Measurements from ENCODE around the gene FGFRL1. TPM values are rescaled to one million over a fixed set of nuclear protein-coding genes. Genes with fewer than 3 reads are reported as not detected.

FGFRL1 gene
- total and polyA plus RNA-seq, 2 of the 13 experiments (the other 11 are each of a cell fraction or from before 2014, with no cell fraction given) = 19.1 to 30.6 TPM

DNA sequence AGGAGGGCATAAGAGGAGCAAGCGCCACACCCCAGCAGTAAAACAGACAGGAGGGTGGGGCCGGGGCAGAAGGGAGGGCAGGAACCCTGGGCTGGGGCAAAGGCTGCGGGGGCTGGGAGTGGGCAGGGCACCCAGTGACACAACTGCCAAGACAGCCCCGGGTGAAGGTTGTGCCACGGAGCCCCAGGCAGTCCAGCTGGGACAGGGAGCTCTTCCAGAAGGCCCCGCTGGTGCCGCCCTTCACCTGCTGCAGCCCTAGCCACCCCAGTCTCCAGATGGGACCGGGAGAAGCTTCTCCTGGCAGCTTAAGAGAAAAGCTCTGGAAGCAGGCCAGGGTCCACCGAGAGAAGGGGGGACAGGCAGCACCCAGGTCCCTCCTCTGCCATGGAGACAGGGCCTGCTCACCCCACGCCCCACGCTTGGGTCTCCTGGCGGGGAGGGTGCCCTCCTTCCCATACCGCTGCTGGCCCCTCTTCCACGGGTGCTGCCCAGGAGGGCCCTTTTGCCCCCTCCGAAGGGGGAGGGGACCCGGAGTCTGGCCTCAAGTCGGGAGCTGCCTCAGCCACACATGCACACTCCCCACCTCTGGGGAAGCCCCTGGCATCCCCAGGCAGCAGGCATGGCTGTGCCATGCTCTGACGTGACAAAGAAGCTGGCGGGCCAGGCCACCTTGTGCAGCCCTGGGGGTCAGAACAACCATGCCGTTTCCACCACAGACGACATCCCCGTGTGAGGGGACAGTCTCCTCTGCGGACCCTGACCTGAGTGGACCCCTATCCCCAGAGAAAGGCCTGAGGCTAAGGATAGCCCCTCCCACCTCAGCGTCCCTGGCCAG, 39.5 kb upstream of the FGFRL1 start:
- peak overlapping the region; percentile 98 for H3K4me2 ChIP-seq (ENCODE audit: low read depth, low read length)
- no peak overlapping the region for H2AFZ ChIP-seq (ENCODE audit: low read length)
- no peak for DNase-seq (ENCODE audit: low spot score)
- H3K27ac ChIP-seq (ENCODE audit: extremely low read length, insufficient read depth, low read length) = no peak overlapping the region
- no peak for FAIRE-seq
- peak; percentile 1; the same call in 2 of the 3 replicates for ATAC-seq
- H3K4me1 ChIP-seq (ENCODE audit: insufficient read depth, low read length) = peaks cover 15% of the 10 kb centered on the region
- in situ Hi-C loops (cut with HindIII; ENCODE audit: extremely low pct_ligation_motif_present, low pct_unique_long_range_greater_than_20kb) (no loop called here), intact Hi-C loops (cut with micrococcal nuclease; ENCODE audit: unreplicated experiment) (loop anchor here (2.0 kb wide), 1 partner anchor 21 kb away; the partner anchor contains the start of gene SLC26A1)
- no peaks in the 10 kb centered on the region for H3K9me3 ChIP-seq (ENCODE audit: low read length)
- no peaks in the 10 kb centered on the region for H3K79me2 ChIP-seq (ENCODE audit: insufficient read depth, low read length)
- BruUV-seq (replicated peaks) = TSS peak; percentile 53
- H3K4me3 ChIP-seq (replicated peaks in 1 of 3; ENCODE audit: insufficient read depth in 1 of 3, low read depth in 2 of 3, low read length in 3 of 3) = peak overlapping the region; percentile 74 to 87 (median 81); a peak in 4 of 6 replicates
- peaks cover 3% of the 10 kb centered on the region; the same call in 1 of the 2 replicates for H4K20me1 ChIP-seq (ENCODE audit: insufficient read depth, low read length)
- ChIA-PET POLR2A (interaction anchor here (1.0 to 1.4 kb wide), 3 partner anchors 13 to 40 kb away, joined by 3 to 4 read pairs (median 3); partner anchors contain the start of genes GAK, IDUA and TMEM175), CTCF (ENCODE audit: low intra/inter-chr PET ratio, low total read pairs) (no interaction called here)
- no peaks in the 10 kb centered on the region for H3K27me3 ChIP-seq (ENCODE audit: control insufficient read depth in 1 of 2, insufficient read depth in 2 of 2, low read length in 2 of 2)
- peak overlapping the region; percentile 67; the same call in 1 of the 2 replicates for H3K9ac ChIP-seq (ENCODE audit: insufficient read depth, low read depth, low read length)
- H3K36me3 ChIP-seq (replicated peaks in 1 of 2; ENCODE audit: control insufficient read depth in 1 of 2, insufficient read depth in 2 of 2, low read length in 2 of 2) = no peaks in the 10 kb centered on the region
- TF ChIP-seq, protein P1, sequence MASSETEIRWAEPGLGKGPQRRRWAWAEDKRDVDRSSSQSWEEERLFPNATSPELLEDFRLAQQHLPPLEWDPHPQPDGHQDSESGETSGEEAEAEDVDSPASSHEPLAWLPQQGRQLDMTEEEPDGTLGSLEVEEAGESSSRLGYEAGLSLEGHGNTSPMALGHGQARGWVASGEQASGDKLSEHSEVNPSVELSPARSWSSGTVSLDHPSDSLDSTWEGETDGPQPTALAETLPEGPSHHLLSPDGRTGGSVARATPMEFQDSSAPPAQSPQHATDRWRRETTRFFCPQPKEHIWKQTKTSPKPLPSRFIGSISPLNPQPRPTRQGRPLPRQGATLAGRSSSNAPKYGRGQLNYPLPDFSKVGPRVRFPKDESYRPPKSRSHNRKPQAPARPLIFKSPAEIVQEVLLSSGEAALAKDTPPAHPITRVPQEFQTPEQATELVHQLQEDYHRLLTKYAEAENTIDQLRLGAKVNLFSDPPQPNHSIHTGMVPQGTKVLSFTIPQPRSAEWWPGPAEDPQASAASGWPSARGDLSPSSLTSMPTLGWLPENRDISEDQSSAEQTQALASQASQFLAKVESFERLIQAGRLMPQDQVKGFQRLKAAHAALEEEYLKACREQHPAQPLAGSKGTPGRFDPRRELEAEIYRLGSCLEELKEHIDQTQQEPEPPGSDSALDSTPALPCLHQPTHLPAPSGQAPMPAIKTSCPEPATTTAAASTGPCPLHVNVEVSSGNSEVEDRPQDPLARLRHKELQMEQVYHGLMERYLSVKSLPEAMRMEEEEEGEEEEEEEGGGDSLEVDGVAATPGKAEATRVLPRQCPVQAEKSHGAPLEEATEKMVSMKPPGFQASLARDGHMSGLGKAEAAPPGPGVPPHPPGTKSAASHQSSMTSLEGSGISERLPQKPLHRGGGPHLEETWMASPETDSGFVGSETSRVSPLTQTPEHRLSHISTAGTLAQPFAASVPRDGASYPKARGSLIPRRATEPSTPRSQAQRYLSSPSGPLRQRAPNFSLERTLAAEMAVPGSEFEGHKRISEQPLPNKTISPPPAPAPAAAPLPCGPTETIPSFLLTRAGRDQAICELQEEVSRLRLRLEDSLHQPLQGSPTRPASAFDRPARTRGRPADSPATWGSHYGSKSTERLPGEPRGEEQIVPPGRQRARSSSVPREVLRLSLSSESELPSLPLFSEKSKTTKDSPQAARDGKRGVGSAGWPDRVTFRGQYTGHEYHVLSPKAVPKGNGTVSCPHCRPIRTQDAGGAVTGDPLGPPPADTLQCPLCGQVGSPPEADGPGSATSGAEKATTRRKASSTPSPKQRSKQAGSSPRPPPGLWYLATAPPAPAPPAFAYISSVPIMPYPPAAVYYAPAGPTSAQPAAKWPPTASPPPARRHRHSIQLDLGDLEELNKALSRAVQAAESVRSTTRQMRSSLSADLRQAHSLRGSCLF (CRISPR knock-in tag; IDR thresholded peaks at IDR 0.05; ENCODE audit: borderline replicate concordance) = no peak
- TF ChIP-seq HNRNPL (IDR thresholded peaks at IDR 0.05; ENCODE audit: low read depth, low read length) = 0 out of 2 replicates have a peak, but pooled peaks have one; percentile 21
- TF ChIP-seq, protein P2, sequence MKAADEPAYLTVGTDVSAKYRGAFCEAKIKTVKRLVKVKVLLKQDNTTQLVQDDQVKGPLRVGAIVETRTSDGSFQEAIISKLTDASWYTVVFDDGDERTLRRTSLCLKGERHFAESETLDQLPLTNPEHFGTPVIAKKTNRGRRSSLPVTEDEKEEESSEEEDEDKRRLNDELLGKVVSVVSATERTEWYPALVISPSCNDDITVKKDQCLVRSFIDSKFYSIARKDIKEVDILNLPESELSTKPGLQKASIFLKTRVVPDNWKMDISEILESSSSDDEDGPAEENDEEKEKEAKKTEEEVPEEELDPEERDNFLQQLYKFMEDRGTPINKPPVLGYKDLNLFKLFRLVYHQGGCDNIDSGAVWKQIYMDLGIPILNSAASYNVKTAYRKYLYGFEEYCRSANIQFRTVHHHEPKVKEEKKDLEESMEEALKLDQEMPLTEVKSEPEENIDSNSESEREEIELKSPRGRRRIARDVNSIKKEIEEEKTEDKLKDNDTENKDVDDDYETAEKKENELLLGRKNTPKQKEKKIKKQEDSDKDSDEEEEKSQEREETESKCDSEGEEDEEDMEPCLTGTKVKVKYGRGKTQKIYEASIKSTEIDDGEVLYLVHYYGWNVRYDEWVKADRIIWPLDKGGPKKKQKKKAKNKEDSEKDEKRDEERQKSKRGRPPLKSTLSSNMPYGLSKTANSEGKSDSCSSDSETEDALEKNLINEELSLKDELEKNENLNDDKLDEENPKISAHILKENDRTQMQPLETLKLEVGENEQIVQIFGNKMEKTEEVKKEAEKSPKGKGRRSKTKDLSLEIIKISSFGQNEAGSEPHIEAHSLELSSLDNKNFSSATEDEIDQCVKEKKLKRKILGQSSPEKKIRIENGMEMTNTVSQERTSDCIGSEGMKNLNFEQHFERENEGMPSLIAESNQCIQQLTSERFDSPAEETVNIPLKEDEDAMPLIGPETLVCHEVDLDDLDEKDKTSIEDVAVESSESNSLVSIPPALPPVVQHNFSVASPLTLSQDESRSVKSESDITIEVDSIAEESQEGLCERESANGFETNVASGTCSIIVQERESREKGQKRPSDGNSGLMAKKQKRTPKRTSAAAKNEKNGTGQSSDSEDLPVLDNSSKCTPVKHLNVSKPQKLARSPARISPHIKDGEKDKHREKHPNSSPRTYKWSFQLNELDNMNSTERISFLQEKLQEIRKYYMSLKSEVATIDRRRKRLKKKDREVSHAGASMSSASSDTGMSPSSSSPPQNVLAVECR (CRISPR knock-in tag; IDR thresholded peaks at IDR 0.05; ENCODE audit: borderline replicate concordance) = 0 out of 2 replicates have a peak, but pooled peaks have one; percentile 8
- 37% methylated on average over 9 of the region's 24 CpGs for WGBS (ENCODE audit: low lambda C conversion rate)

All from HepG2 (cell line).